Suprapubic skin (tissue), 4 donors: ENCODE measurements around the gene PIGV. TPM values are rescaled to one million over a fixed set of nuclear protein-coding genes. Genes with fewer than 3 reads are reported as not detected.

Experiments used
- DNase-seq, 2 donors: peaks; one replicate each; pipeline ENCODE4 v3.0.0-alpha.2; 2019; ENCODE audit warnings: low spot score in 2 of 2
- H3K27ac ChIP-seq: fragments of 200-600 bp; sonication (generic); one replicate; pipeline ENCODE4 v1.5.1; 2019
- H3K27me3 ChIP-seq: fragments of 200-600 bp; sonication (generic); one replicate; pipeline ENCODE4 v1.5.1; 2019
- H3K36me3 ChIP-seq: fragments of 200-600 bp; sonication (generic); one replicate; pipeline ENCODE4 v1.5.1; 2019
- H3K4me1 ChIP-seq: fragments of 200-600 bp; sonication (generic); one replicate; pipeline ENCODE4 v1.5.1; 2019
- H3K4me3 ChIP-seq: fragments of 200-600 bp; sonication (generic); one replicate; pipeline ENCODE4 v1.5.1; 2019; ENCODE audit warnings: mild to moderate bottlenecking
- H3K9me3 ChIP-seq: fragments of 200-600 bp; sonication (generic); one replicate; pipeline ENCODE4 v1.5.1; 2019
- CTCF ChIP-seq, 2 donors: fragments of 200-600 bp in 1 of 2; fragments of 450-650 bp in 1 of 2; sonication (generic) in 1 of 2; IDR thresholded peaks; one replicate each; pipeline ENCODE4 v1.5.1; 2016 to 2019; ENCODE audit warnings: antibody characterized with exemption in 2 of 2, mild to moderate bottlenecking in 1 of 2, moderate library complexity in 1 of 2
- EP300 ChIP-seq: sonication (generic); formaldehyde crosslinking; IDR thresholded peaks from one replicate; pipeline ENCODE4 v1.6.1; 2017; ENCODE audit warnings: antibody characterized with exemption
- POLR2A ChIP-seq, 2 donors: fragments of 450-650 bp; IDR thresholded peaks; one replicate each; pipeline ENCODE4 v1.6.1; 2017; ENCODE audit warnings: antibody characterized with exemption in 2 of 2, mild to moderate bottlenecking in 2 of 2, moderate library complexity in 2 of 2
- POLR2AphosphoS5 ChIP-seq, 3 donors: sonication (generic); formaldehyde crosslinking; IDR thresholded peaks; one replicate each; pipeline ENCODE4 v1.6.1; 2017; ENCODE audit warnings: antibody characterized with exemption in 3 of 3
- WGBS: methylation state at CpG from one replicate; pipeline ENCODE4 v1.1.5; 2018; 5-methylcytosine and 5-hydroxymethylcytosine counted together
- total RNA-seq, 4 donors: library from RNA; depleted of rRNA; stranded (reverse); fragments of >200 nt; gene quantifications; one replicate each; pipeline ENCODE4 v1.1.0, GENCODE V29; 2016

The PIGV gene
- total RNA-seq, 4 donors from 2014 or later: 15.9 to 31.5 (median 25.6) TPM

GRCh38 chr1:26743426-26744059 lies 44.2 kb upstream of the PIGV start:
- H3K4me1 ChIP-seq: peaks cover 23% of the 10 kb centered on the region
- H3K27me3 ChIP-seq: no peaks in the 10 kb centered on the region
- TF ChIP-seq CTCF (IDR thresholded peaks at IDR 0.05): no peak
- no peak for TF ChIP-seq POLR2AphosphoS5 (IDR thresholded peaks at IDR 0.05)
- no peak for TF ChIP-seq POLR2A (IDR thresholded peaks at IDR 0.05)
- TF ChIP-seq EP300: no peak
- WGBS: 87% methylated on average over 8 of the region's 8 CpGs
- H3K4me3 ChIP-seq: no peak overlapping the region
- H3K9me3 ChIP-seq: no peaks in the 10 kb centered on the region
- H3K27ac ChIP-seq: no peak overlapping the region
- H3K36me3 ChIP-seq: peaks cover 43% of the 10 kb centered on the region
- DNase-seq: no peak

- TF ChIP-seq EP300 (no peak), POLR2AphosphoS5 (IDR thresholded peaks at IDR 0.05) (peak in 1 of 3 donors; percentile 37)
- DNase-seq: no peak
- Histone ChIP-seq H3K36me3 (peaks cover 42% of the 10 kb centered on the region), H3K4me3 (no peak overlapping the region), H3K9me3 (no peaks in the 10 kb centered on the region), H3K27ac (peak overlapping the region; percentile 39), H3K4me1 (peaks cover 27% of the 10 kb centered on the region), H3K27me3 (no peaks in the 10 kb centered on the region)
- 50% methylated on average over 8 of the region's 8 CpGs for WGBS
Observed at GRCh38 chr1:26744075-26744959, 43.4 kb upstream of the PIGV start.

GRCh38 chr1:26745191-26745590 lies 42.6 kb upstream of the PIGV start:
- Histone ChIP-seq H3K27me3 (no peaks in the 10 kb centered on the region), H3K4me1 (peaks cover 36% of the 10 kb centered on the region), H3K4me3 (no peak overlapping the region), H3K36me3 (peaks cover 48% of the 10 kb centered on the region), H3K9me3 (no peaks in the 10 kb centered on the region), H3K27ac (no peak overlapping the region)
- 58% methylated on average over 5 of the region's 5 CpGs for WGBS
- no peak for DNase-seq
- no peak for TF ChIP-seq POLR2A (IDR thresholded peaks at IDR 0.05)
- TF ChIP-seq EP300: no peak
- TF ChIP-seq POLR2AphosphoS5 (IDR thresholded peaks at IDR 0.05): no peak

- no peak overlapping the region for H3K27ac ChIP-seq
- peaks cover 33% of the 10 kb centered on the region for H3K36me3 ChIP-seq
- 87% methylated on average over 5 of the region's 5 CpGs for WGBS
- DNase-seq: no peak
- no peaks in the 10 kb centered on the region for H3K27me3 ChIP-seq
- TF ChIP-seq POLR2A (IDR thresholded peaks at IDR 0.05) (no peak), EP300 (no peak), CTCF (IDR thresholded peaks at IDR 0.05) (no peak), POLR2AphosphoS5 (IDR thresholded peaks at IDR 0.05) (no peak)
- no peak overlapping the region for H3K4me3 ChIP-seq
- peaks cover 40% of the 10 kb centered on the region for H3K4me1 ChIP-seq
- no peaks in the 10 kb centered on the region for H3K9me3 ChIP-seq
Observed at GRCh38 chr1:26747048-26747447, 40.7 kb upstream of the PIGV start.

- Histone ChIP-seq H3K27ac (no peak overlapping the region), H3K36me3 (peaks cover 27% of the 10 kb centered on the region), H3K4me1 (peaks cover 53% of the 10 kb centered on the region), H3K27me3 (no peaks in the 10 kb centered on the region), H3K4me3 (no peak overlapping the region), H3K9me3 (no peaks in the 10 kb centered on the region)
- DNase-seq: no peak
- TF ChIP-seq EP300: no peak
- no peak for TF ChIP-seq CTCF (IDR thresholded peaks at IDR 0.05)
- TF ChIP-seq POLR2A (IDR thresholded peaks at IDR 0.05): no peak
- TF ChIP-seq POLR2AphosphoS5 (IDR thresholded peaks at IDR 0.05): no peak
- WGBS: 100% methylated on average over 1 of the region's 1 CpG
Observed at GRCh38 chr1:26748351-26748750, 39.4 kb upstream of the PIGV start.

GRCh38 chr1:26749458-26749857 lies 38.3 kb upstream of the PIGV start:
- peaks cover 20% of the 10 kb centered on the region for H3K36me3 ChIP-seq
- H3K27ac ChIP-seq: no peak overlapping the region
- 81% methylated on average over 5 of the region's 5 CpGs for WGBS

More at GRCh38 chr1:26749458-26749857, 38.3 kb upstream of the PIGV start:
- H3K4me3 ChIP-seq: no peak overlapping the region
- no peaks in the 10 kb centered on the region for H3K9me3 ChIP-seq
- DNase-seq: no peak
- H3K27me3 ChIP-seq: no peaks in the 10 kb centered on the region
- TF ChIP-seq EP300 (no peak), POLR2AphosphoS5 (IDR thresholded peaks at IDR 0.05) (no peak), POLR2A (IDR thresholded peaks at IDR 0.05) (no peak), CTCF (IDR thresholded peaks at IDR 0.05) (no peak)
- H3K4me1 ChIP-seq: peaks cover 54% of the 10 kb centered on the region
